Tibial nerve (tissue), 4 donors: Measurements from ENCODE around the gene EDN3.

Source experiments
- CTCF ChIP-seq, 5 experiments: fragments of 200-600 bp in 3 of 5; fragments of 450-650 bp in 2 of 5; sonication (generic) in 3 of 5; IDR thresholded peaks; one replicate each; pipeline ENCODE4 v1.5.1; 2016 to 2019; ENCODE audit warnings: antibody characterized with exemption in 5 of 5, mild to moderate bottlenecking in 3 of 5, moderate library complexity in 2 of 5
- EP300 ChIP-seq, 2 donors: sonication (generic); formaldehyde crosslinking; IDR thresholded peaks; one replicate each; pipeline ENCODE4 v1.6.1; 2017; ENCODE audit warnings: antibody characterized with exemption in 2 of 2, mild to moderate bottlenecking in 1 of 2
- POLR2A ChIP-seq, 2 donors: fragments of 450-650 bp; IDR thresholded peaks; one replicate each; pipeline ENCODE4 v1.6.1; 2017; ENCODE audit warnings: antibody characterized with exemption in 2 of 2, mild to moderate bottlenecking in 2 of 2, moderate library complexity in 2 of 2

GRCh38 chr20:59359906-59360725, 59.7 kb downstream of the EDN3 start:
- TF ChIP-seq EP300 (IDR thresholded peaks at IDR 0.05) (no peak), CTCF (IDR thresholded peaks at IDR 0.05) (no peak), POLR2A (IDR thresholded peaks at IDR 0.05) (no peak)
